HEK293 (cell line): ENCODE measurements around the gene CAPN5.

Experiments
- CTCF ChIP-seq: fragments of 450-650 bp; formaldehyde crosslinking; IDR thresholded peaks from 2 replicates; pipeline ENCODE4 v1.5.1; 2016; ENCODE audit warnings: missing biosample characterization, missing genetic modification characterization
- KLF17 ChIP-seq: fragments of 450-650 bp; formaldehyde crosslinking; IDR thresholded peaks from 2 replicates; pipeline ENCODE4 v1.5.1; 2016; ENCODE audit warnings: missing biosample characterization, missing genetic modification characterization

- TF ChIP-seq KLF17 (tag by site-specific recombination) (no peak), CTCF (no peak)
Measured at GRCh38 chr11:77141034-77141433, 74.3 kb downstream of the CAPN5 start.
